Measurements from ENCODE around the gene COX10.

Gene COX10

GRCh38 chr17:14197057-14197456, 127.8 kb downstream of the COX10 start:
- DNase-seq (ENCODE audit: low spot score): no peak
- CTCF ChIA-PET: interaction anchor here (0.7 kb wide), 1 partner anchor 812 kb away, joined by 3 read pairs; no protein-coding TSS in a partner anchor
- H3K27ac ChIP-seq: no peak overlapping the region
- POLR2A ChIA-PET (ENCODE audit: low non-redundant PET): no interaction called here
- TF ChIP-seq CTCF (conservative IDR thresholded peaks at IDR 0.05; ENCODE audit: low read depth): no peak

- POLR2A ChIA-PET (ENCODE audit: low non-redundant PET): no interaction called here
- H3K27ac ChIP-seq: no peak overlapping the region
- DNase-seq (ENCODE audit: low spot score): no peak
- CTCF ChIA-PET: interaction anchor here (0.5 to 0.6 kb wide), 2 partner anchors 10 to 159 kb away, joined by 3 to 4 read pairs; no protein-coding TSS in a partner anchor
- no peak for TF ChIP-seq CTCF (conservative IDR thresholded peaks at IDR 0.05; ENCODE audit: low read depth)
Observed at GRCh38 chr17:14197586-14197985, 128.3 kb downstream of the COX10 start.

DNA sequence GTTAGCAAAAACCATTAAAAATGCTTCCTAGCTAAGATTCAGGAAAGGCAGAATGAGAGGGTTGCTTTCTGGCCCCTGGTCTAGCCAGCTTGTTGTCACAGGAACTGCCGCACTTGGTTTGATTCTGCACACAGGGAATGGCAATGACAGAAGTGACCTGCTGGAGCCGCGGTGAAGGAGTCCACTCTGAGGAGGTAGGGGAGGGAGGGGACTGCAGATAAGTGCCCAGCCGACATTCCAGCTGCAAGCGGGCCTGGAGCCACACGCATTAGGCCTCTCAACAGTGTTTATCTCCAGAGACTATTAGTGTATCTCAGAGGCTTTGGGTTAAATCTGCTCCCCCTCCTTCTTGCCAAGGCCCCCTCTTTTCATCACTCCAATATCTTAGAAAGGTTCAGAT, 128.7 kb downstream of the COX10 start:
- no peak overlapping the region for H3K27ac ChIP-seq
- TF ChIP-seq CTCF (conservative IDR thresholded peaks at IDR 0.05; ENCODE audit: low read depth): no peak
- ChIA-PET POLR2A (ENCODE audit: low non-redundant PET) (no interaction called here), CTCF (interaction anchor here (0.5 to 0.6 kb wide), 2 partner anchors 10 to 158 kb away, joined by 3 to 4 read pairs; no protein-coding TSS in a partner anchor)
- DNase-seq (ENCODE audit: low spot score): no peak

GRCh38 chr17:14198575-14198974, 129.3 kb downstream of the COX10 start:
- no peak for DNase-seq (ENCODE audit: low spot score)
- ChIA-PET POLR2A (ENCODE audit: low non-redundant PET) (no interaction called here), CTCF (no interaction called here)
- no peak overlapping the region for H3K27ac ChIP-seq
- no peak for TF ChIP-seq CTCF (conservative IDR thresholded peaks at IDR 0.05; ENCODE audit: low read depth)

GRCh38 chr17:14199601-14200000, 130.3 kb downstream of the COX10 start:
- TF ChIP-seq CTCF (conservative IDR thresholded peaks at IDR 0.05; ENCODE audit: low read depth): no peak
- POLR2A ChIA-PET (ENCODE audit: low non-redundant PET): no interaction called here
- no peak overlapping the region for H3K27ac ChIP-seq
- CTCF ChIA-PET: no interaction called here
- no peak for DNase-seq (ENCODE audit: low spot score)

DNA sequence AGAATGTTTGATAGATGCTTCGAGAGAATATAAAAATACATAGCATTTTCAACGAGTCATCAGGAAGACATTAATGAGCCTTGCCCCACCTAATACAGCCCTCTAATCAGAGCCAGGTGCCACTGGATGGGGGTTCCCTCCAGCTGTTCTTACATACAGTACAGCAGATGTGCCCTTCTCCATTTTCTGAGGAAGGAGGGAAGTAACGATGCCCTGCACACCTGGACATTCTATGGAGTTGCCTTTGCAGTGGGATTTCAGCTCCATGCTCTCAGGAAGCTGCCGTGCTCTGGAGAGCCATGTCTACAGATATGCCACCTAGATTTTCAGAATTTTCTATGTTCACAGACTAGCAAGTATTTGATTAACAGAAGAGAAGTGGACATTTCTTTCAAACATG, 131.1 kb downstream of the COX10 start:
- no peak overlapping the region for H3K27ac ChIP-seq
- TF ChIP-seq CTCF (conservative IDR thresholded peaks at IDR 0.05; ENCODE audit: low read depth): no peak
- ChIA-PET POLR2A (ENCODE audit: low non-redundant PET) (no interaction called here), CTCF (no interaction called here)
- no peak for DNase-seq (ENCODE audit: low spot score)
